ENCODE results near the gene PDE6H.

PDE6H gene

DNA sequence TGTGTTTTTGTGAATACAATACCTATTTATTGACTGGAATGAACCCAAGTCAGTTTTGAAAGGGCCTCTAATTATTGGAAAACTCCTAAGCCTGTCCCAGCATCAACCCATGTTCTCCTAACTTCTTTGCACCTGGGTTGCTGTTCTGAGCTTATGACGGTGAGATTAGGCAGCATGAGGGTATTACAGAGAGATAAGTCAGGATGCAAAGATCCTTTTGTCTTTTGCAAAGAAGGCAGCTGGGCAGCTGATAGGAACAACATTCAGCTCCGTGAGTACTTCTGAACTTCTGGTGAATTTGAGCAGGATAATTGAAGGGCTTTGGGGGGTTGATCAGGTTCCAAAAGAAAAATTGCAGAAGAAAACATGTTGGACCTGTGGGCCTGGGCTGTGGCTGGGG lies at the start of gene PDE6H:
Gene PDE6H, plus strand, starts transcription at position 227 of the 400 bp plus-strand sequence. CDS start 4,971 bp downstream, outside the sequence.
- no peak for DNase-seq (ENCODE audit: low read depth)
- TF ChIP-seq, protein P1, sequence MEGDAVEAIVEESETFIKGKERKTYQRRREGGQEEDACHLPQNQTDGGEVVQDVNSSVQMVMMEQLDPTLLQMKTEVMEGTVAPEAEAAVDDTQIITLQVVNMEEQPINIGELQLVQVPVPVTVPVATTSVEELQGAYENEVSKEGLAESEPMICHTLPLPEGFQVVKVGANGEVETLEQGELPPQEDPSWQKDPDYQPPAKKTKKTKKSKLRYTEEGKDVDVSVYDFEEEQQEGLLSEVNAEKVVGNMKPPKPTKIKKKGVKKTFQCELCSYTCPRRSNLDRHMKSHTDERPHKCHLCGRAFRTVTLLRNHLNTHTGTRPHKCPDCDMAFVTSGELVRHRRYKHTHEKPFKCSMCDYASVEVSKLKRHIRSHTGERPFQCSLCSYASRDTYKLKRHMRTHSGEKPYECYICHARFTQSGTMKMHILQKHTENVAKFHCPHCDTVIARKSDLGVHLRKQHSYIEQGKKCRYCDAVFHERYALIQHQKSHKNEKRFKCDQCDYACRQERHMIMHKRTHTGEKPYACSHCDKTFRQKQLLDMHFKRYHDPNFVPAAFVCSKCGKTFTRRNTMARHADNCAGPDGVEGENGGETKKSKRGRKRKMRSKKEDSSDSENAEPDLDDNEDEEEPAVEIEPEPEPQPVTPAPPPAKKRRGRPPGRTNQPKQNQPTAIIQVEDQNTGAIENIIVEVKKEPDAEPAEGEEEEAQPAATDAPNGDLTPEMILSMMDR (conservative IDR thresholded peaks at IDR 0.05; ENCODE audit: low read depth, low read length) = no peak
- H3K4me3 ChIP-seq (ENCODE audit: low read length) = no peak within 1 kb of the TSS

DNA sequence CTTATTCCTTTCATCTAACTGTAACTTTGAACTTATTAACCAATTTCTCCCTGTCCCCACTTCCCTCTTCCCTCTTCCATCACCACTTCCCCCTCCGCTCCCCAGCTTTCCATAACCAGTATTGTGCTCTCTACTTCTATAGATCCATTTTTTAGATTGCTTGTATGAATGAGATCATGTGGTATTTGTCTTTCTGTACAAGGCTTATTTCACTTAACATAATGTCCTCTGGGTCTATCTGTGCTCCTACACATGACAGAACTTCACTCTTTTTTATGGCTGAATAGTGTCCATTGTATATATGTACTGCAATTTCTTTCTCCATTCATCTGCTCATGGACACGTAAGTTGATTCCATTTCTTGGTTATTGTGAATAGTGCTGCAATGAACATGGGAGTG lies 48.9 kb upstream of the PDE6H start:
- TF ChIP-seq, protein P1 (conservative IDR thresholded peaks at IDR 0.05; ENCODE audit: low read depth, low read length) = no peak
- no peak overlapping the region for H3K4me3 ChIP-seq (ENCODE audit: low read length)
- no peak for DNase-seq (ENCODE audit: low read depth)

DNA sequence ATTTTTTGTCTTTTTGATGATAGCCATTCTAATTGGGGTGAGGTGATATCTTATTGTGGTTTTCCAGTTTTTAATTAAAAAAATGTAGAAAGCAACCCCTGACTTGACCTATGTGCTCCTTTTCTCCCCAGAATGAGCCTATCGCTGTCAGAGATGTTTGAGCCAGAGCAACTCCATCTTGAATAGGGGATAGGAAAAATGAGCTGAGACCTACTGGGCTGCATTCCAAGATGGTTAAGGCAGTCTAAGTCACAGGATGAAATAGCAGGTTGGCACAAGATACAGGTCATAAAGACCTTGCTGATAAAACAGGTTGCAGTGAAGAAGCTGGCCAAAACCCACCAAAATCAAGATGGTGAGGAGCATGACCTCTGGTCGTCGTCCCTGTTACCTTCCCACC lies 48.3 kb upstream of the PDE6H start:
- TF ChIP-seq, protein P1 (conservative IDR thresholded peaks at IDR 0.05; ENCODE audit: low read depth, low read length) = no peak
- no peak for DNase-seq (ENCODE audit: low read depth)
- no peak overlapping the region for H3K4me3 ChIP-seq (ENCODE audit: low read length)

DNA sequence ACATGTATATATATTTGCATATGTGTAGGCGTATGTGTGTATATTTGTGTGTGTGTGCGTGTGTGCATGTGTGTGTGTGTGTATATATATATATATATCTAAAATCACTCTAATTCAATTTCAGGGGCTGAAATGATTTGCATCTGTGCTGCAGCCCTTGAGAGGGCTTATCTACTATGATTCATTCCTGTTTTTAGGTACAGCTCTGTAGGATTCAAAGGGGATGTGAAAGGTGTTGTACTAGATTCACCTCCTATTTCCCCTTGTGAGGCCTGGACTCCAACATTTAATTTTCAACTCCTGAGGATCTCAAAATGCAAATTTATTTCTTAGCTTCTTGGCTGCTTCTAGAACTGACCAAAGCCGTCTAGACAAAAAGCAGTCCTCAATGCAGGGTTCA lies 45.6 kb upstream of the PDE6H start:
- TF ChIP-seq, protein P1 (conservative IDR thresholded peaks at IDR 0.05; ENCODE audit: low read depth, low read length) = no peak
- no peak for DNase-seq (ENCODE audit: low read depth)
- H3K4me3 ChIP-seq (ENCODE audit: low read length) = no peak overlapping the region

DNA sequence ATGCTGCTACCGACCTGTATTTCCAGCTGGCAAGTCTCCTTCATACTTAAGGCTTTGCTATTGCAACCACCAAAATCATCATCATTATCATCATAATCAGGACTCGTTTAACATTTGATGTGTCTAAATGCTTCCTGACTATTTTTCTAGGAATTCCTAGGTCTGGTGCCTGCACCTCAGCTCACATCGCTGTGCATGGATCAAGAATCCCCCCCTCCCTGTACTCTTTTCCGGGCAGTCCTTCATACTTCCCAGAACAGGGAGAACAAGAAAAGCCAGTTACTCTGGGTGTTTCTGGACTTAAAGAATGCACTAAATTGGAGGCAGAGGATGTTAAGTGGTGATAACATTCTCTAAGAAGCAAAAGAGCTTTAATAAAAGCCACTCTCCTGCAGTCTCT lies 43.9 kb upstream of the PDE6H start:
- DNase-seq (ENCODE audit: low read depth) = no peak
- TF ChIP-seq, protein P1 (conservative IDR thresholded peaks at IDR 0.05; ENCODE audit: low read depth, low read length) = no peak
- H3K4me3 ChIP-seq (ENCODE audit: low read length) = no peak overlapping the region

DNA sequence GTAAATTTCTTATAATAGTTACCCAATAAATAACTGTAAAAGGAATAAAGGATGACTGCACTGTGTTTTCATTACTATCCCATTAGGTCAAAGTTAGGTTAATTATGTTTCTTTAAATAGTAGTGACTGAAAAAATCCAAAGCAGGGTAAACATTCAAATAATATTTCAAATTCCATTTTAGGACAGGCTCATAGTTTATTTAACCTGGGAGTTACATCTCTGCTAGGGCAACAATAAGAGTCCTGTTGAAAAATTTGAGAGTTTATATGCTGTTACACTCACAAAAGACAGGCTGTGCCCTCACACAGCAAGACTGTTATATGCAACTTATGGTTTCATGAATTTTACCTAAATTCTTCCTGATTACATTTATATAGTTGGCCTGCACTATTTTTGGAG lies 42.5 kb upstream of the PDE6H start:
- TF ChIP-seq, protein P1 (conservative IDR thresholded peaks at IDR 0.05; ENCODE audit: low read depth, low read length) = no peak
- no peak for DNase-seq (ENCODE audit: low read depth)
- H3K4me3 ChIP-seq (ENCODE audit: low read length) = no peak overlapping the region

DNA sequence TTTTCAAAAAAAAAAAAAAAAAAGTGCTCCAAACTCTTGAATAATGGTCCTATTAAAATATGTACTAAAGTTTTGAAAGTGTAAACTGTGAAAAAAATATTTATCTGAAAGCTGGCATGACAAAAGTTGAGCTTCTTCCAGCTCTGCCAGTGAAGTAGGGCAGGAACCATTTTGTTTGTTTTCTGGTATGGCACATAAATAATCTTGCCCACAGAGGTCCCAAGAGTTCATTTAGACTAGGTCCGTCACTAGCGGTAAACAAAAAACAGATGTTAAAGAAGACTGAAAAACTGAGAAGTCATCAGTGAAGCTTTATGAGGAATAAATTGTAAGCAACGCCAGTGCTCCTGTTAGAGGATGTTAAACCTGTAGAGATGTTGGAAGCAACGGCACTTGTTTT lies 41.5 kb upstream of the PDE6H start:
- no peak overlapping the region for H3K4me3 ChIP-seq (ENCODE audit: low read length)
- TF ChIP-seq, protein P1 (conservative IDR thresholded peaks at IDR 0.05; ENCODE audit: low read depth, low read length) = no peak
- DNase-seq (ENCODE audit: low read depth) = no peak
